Kidney (tissue), 14 donors: ENCODE results near the gene KLHDC3. TPM values are rescaled to one million over a fixed set of nuclear protein-coding genes. Genes with fewer than 3 reads are reported as not detected.

Experiments used
- DNase-seq, 5 donors: peaks; one replicate each; pipeline ENCODE4 v3.0.0-alpha.2; 2013 to 2020
- FAIRE-seq: peaks from 2 replicates; lab custom pipeline; 2012; peaks lifted over from hg19 to GRCh38; lab: Jason Lieb, UNC
- H3K27ac ChIP-seq, 2 donors: one replicate each; pipeline ENCODE4 v1.7.0; 2013; ENCODE audit warnings: low read depth in 2 of 2, low read length in 2 of 2, inconsistent platforms in 1 of 2
- H3K27me3 ChIP-seq: one replicate; pipeline ENCODE4 v1.7.1; 2013; ENCODE audit warnings: low read length, inconsistent platforms; ENCODE audit not compliant: control insufficient read depth, insufficient read depth
- H3K36me3 ChIP-seq, 3 donors: one replicate each; pipeline versions ENCODE4 v1.7.0 to v1.7.1; 2013; ENCODE audit warnings: low read length in 3 of 3, control low read depth in 1 of 3, inconsistent platforms in 1 of 3; ENCODE audit not compliant: insufficient read depth in 3 of 3, control insufficient read depth in 2 of 3
- H3K4me1 ChIP-seq, 3 donors: one replicate each; pipeline versions ENCODE4 v1.7.0 to v1.7.1; 2013; ENCODE audit warnings: low read length in 3 of 3, inconsistent platforms in 1 of 3, low read depth in 1 of 3; ENCODE audit not compliant: control insufficient read depth in 2 of 3, insufficient read depth in 2 of 3
- H3K4me3 ChIP-seq, 3 donors: one replicate each; pipeline versions ENCODE4 v1.7.0 to v1.8.1; 2013; ENCODE audit warnings: low read length in 3 of 3, control low read depth in 1 of 3, inconsistent platforms in 1 of 3
- H3K9ac ChIP-seq, 3 donors: one replicate each; pipeline versions ENCODE4 v1.7.0 to v1.7.1; 2013; ENCODE audit warnings: low read length in 3 of 3, control low read depth in 1 of 3, inconsistent platforms in 1 of 3
- H3K9me3 ChIP-seq, 3 donors: one replicate each; pipeline versions ENCODE4 v1.7.0 to v1.7.1; 2013; ENCODE audit warnings: low read length in 3 of 3, control low read depth in 1 of 3, inconsistent platforms in 1 of 3; ENCODE audit not compliant: control insufficient read depth in 2 of 3, insufficient read depth in 1 of 3
- CTCF ChIP-seq: IDR thresholded peaks from 3 replicates; pipeline ENCODE4 v1.5.1; 2012; ENCODE audit warnings: mild to moderate bottlenecking, moderate library complexity, borderline replicate concordance; ENCODE audit not compliant: insufficient read depth; ENCODE audit errors: extremely low read depth
- intact Hi-C: fragments of 100-400 bp; cut with DNase I; formaldehyde crosslinking; loops from one replicate; pipeline ENCODE4 v1.11.1; 2022
- polyA plus RNA-seq: library from polyadenylated mRNA; stranded (reverse); fragments of 350-450 nt; fragmentation: Illumina TruSeq; extraction: RNeasy Lipid Tissue Mini Kit (QIAGEN cat#74804); gene quantifications from one replicate; pipeline ENCODE4 v1.2.3, GENCODE V29; 2014; ENCODE audit warnings: low read depth, low replicate concordance; ENCODE audit not compliant: insufficient read depth
- total RNA-seq: library from RNA; stranded (reverse); fragmentation: NEBNext Ultra II Directional; extraction: Animal tissue kit (Norgen Biotek cat#: 25700); gene quantifications from one replicate; pipeline ENCODE4 v1.2.1, GENCODE V29; 2021
- donor health status: control.
- donor health status: control.
- donor health status: control.
- donor health status: control.
- donor health status: control.
- donor health status: DM: yes; HTN: yes; CAD: no.
- donor health status: Normal renal cell carcinoma (clear cell type).

The KLHDC3 gene
- total and polyA plus RNA-seq, 2 donors from 2014 or later, result 52.6 to 90.0 TPM

- TF ChIP-seq CTCF, result no peak
- DNase-seq (peak in 3 of 5 donors; percentile 25 to 52 (median 37)), FAIRE-seq (no peak)
- no peaks in the 10 kb centered on the region for H3K9me3 ChIP-seq
- peak overlapping the region; percentile 77 to 99 (median 92) for H3K9ac ChIP-seq
- intact Hi-C loops, result no loop called here
- H3K27ac ChIP-seq, result peak overlapping the region; percentile 93
- peaks cover 0 to 30% (median 3%) of the 10 kb centered on the region in 3 donors for H3K4me1 ChIP-seq
- H3K36me3 ChIP-seq, result peaks cover 0 to 32% (median 16%) of the 10 kb centered on the region in 3 donors
- peak overlapping the region; percentile 96 to 99 (median 99) for H3K4me3 ChIP-seq
- no peaks in the 10 kb centered on the region for H3K27me3 ChIP-seq
Measured at GRCh38 chr6:43060034-43060754, 46.1 kb downstream of the KLHDC3 start.

- TF ChIP-seq CTCF, result no peak
- no peak for DNase-seq
- Histone ChIP-seq H3K4me3 (peak overlapping the region in 2 of 3 donors; percentile 96 to 99), H3K4me1 (peaks cover 0 to 30% (median 3%) of the 10 kb centered on the region in 3 donors), H3K27me3 (no peaks in the 10 kb centered on the region), H3K9ac (peak overlapping the region in 2 of 3 donors; percentile 2 to 74), H3K27ac (no peak overlapping the region), H3K9me3 (no peaks in the 10 kb centered on the region), H3K36me3 (peaks cover 0 to 32% (median 15%) of the 10 kb centered on the region in 3 donors)
- intact Hi-C loops, result no loop called here
- FAIRE-seq, result no peak
Measured at GRCh38 chr6:43060755-43061633, 46.9 kb downstream of the KLHDC3 start.

- no peak overlapping the region for H3K9ac ChIP-seq
- TF ChIP-seq CTCF, result no peak
- H3K4me3 ChIP-seq, result no peak overlapping the region
- peaks cover 0 to 37% (median 19%) of the 10 kb centered on the region in 3 donors for H3K36me3 ChIP-seq
- H3K9me3 ChIP-seq, result no peaks in the 10 kb centered on the region
- H3K27me3 ChIP-seq, result no peaks in the 10 kb centered on the region
- no peak for FAIRE-seq
- DNase-seq, result no peak
- H3K27ac ChIP-seq, result no peak overlapping the region
- peaks cover 0 to 30% (median 3%) of the 10 kb centered on the region in 3 donors for H3K4me1 ChIP-seq
- intact Hi-C loops, result no loop called here
Measured at GRCh38 chr6:43061861-43062260, 47.8 kb downstream of the KLHDC3 start.
